Subcutaneous abdominal adipose tissue (tissue), 5 donors: Measurements from ENCODE around the gene TTLL10.

ENCODE experiments used
- H3K27ac ChIP-seq: one replicate; pipeline ENCODE4 v1.7.0; 2013; ENCODE audit warnings: low read depth, mild to moderate bottlenecking, inconsistent platforms, low read length, moderate library complexity
- H3K27me3 ChIP-seq, 5 donors: one replicate each; pipeline ENCODE4 v1.7.0; 2013; ENCODE audit warnings: low read length in 5 of 5, inconsistent platforms in 1 of 5; ENCODE audit not compliant: control insufficient read depth in 5 of 5, insufficient read depth in 4 of 5
- H3K36me3 ChIP-seq, 5 donors: one replicate each; pipeline ENCODE4 v1.7.0; 2013; ENCODE audit warnings: low read length in 5 of 5; ENCODE audit not compliant: control insufficient read depth in 5 of 5, insufficient read depth in 5 of 5
- H3K4me1 ChIP-seq, 5 donors: one replicate each; pipeline ENCODE4 v1.7.0; 2013; ENCODE audit warnings: low read length in 5 of 5, mild to moderate bottlenecking in 3 of 5, moderate library complexity in 1 of 5; ENCODE audit not compliant: control insufficient read depth in 5 of 5, insufficient read depth in 5 of 5
- H3K4me3 ChIP-seq, 5 donors: one replicate each; pipeline ENCODE4 v1.7.0; 2013; ENCODE audit warnings: low read length in 5 of 5, low read depth in 1 of 5
- H3K9ac ChIP-seq, 5 donors: one replicate each; pipeline ENCODE4 v1.7.0; 2013; ENCODE audit warnings: low read length in 5 of 5, mild to moderate bottlenecking in 4 of 5, moderate library complexity in 3 of 5
- H3K9me3 ChIP-seq, 5 donors: one replicate each; pipeline ENCODE4 v1.7.0; 2013; ENCODE audit warnings: low read length in 5 of 5; ENCODE audit not compliant: control insufficient read depth in 5 of 5
- donor health status: healthy.
- donor health status: healthy.
- donor health status: healthy.
- donor health status: healthy.
- donor health status: healthy.

TTLL10 gene

DNA sequence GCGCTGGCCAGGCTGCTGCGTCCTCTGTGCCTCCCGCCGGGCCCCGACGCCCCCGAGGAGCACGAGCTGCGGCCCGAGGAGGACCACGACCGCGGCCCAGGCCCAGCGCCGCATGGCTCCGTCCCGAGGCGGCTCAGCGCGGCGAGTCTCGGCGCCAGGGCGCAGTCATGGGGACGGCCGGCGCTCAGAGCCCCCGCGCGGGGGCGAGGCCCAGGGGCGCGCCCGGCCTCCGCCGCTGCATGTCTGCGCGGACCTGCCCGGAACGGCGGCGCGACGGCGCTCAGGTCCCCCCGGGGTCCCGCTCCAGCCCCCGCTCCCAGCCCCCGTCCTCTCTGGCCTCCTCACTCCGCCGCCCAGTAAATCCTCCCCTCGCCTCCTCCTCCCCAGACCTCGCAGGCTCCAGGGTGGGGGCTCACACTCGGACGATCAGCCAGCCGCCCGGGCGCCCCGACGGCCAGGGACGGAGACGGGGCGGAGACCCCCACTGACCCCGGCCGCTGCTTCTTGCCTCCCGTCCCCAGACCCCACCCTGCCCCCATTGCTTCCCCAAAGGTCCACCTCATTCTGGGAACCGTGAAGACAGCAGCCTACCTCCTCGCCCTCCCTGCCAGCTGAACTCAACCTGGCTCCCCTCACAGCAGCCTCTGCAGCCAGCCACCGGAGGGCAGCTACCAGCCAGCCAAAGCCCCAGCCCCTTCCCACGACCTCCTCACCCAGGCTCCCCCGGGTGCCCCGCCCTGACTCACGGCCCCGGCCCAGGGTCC lies 73.1 kb downstream of the TTLL10 start, which contains the start of gene C1QTNF12:
C1QTNF12 (minus strand) TSS at position 146 of the 764 bp plus-strand sequence; CDS start at position 114, 32 bp downstream.
- Histone ChIP-seq H3K4me1 (peaks cover 0 to 17% (median 3%) of the 10 kb centered on the region in 5 donors), H3K36me3 (no peaks in the 10 kb centered on the region), H3K27ac (no peak within 1 kb of the TSS), H3K4me3 (no peak within 1 kb of the TSS), H3K9ac (no peak within 1 kb of the TSS), H3K9me3 (no peaks in the 10 kb centered on the region), H3K27me3 (peaks cover 21 to 30% (median 24%) of the 10 kb centered on the region in 5 donors)

DNA sequence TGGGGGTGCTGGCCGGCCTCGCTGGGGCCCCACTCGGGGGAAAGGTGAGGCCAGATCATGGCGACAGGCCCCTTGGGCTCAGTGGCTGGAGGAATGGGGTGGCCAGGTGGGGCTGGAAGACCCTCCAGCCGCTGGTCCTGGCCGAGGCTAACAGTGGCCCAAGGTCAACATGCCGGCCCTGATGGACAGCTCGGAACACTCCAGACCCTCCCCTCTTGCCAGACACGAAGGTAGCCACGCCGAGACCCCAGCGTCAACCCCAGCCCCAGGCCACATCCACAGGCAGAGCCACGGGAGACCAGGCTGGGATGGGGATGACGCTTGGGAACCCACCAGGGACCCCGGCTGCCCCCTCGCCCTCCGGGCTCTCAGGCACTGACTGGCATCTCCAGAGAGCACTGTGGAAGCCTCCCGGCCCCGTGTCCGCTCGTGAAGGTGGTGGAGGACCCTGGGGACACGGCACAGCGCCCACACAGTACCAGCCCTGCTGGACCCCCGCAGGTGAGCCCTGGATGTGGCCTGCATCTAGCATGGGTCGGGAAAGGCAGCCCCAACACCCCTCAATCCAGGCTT lies 73.7 kb downstream of the TTLL10 start:
- H3K9ac ChIP-seq = no peak overlapping the region
- no peak overlapping the region for H3K4me3 ChIP-seq
- peaks cover 0 to 4% (median under 1%) of the 10 kb centered on the region in 5 donors for H3K36me3 ChIP-seq
- H3K27me3 ChIP-seq = peaks cover 21 to 28% (median 24%) of the 10 kb centered on the region in 5 donors
- H3K9me3 ChIP-seq = no peaks in the 10 kb centered on the region
- no peak overlapping the region for H3K27ac ChIP-seq
- H3K4me1 ChIP-seq = peaks cover 0 to 17% (median 3%) of the 10 kb centered on the region in 5 donors
